ENCODE results near the gene TMEM208. TPM values are rescaled to one million over a fixed set of nuclear protein-coding genes. Genes with fewer than 3 reads are reported as not detected.
A peak's percentile ranks its signal among the peaks of the same experiment; 100 is the strongest.

Gene TMEM208
- total RNA-seq, 1 experiment from 2014 or later, result 97.1 TPM

GRCh38 chr16:67245674-67246080 is 18.7 kb downstream of the TMEM208 start:
- in situ Hi-C loops (cut with HindIII; ENCODE audit: low pct_unique_long_range_greater_than_20kb, low sequenced_read_pairs), result no loop called here
- DNase-seq (ENCODE audit: low read depth), result no peak

GRCh38 chr16:67246081-67246755 is 19.3 kb downstream of the TMEM208 start:
- in situ Hi-C loops (cut with HindIII; ENCODE audit: low pct_unique_long_range_greater_than_20kb, low sequenced_read_pairs), result no loop called here
- DNase-seq (ENCODE audit: low read depth), result peak; percentile 71

GRCh38 chr16:67246756-67247191 is 19.8 kb downstream of the TMEM208 start:
- no peak for DNase-seq (ENCODE audit: low read depth)
- in situ Hi-C loops (cut with HindIII; ENCODE audit: low pct_unique_long_range_greater_than_20kb, low sequenced_read_pairs), result no loop called here

GRCh38 chr16:67247192-67248072 is 20.5 kb downstream of the TMEM208 start, which contains the start of gene FHOD1:
FHOD1 (minus strand) TSS chr16:67247481; CDS start chr16:67247410, 71 bp downstream.
- in situ Hi-C loops (cut with HindIII; ENCODE audit: low pct_unique_long_range_greater_than_20kb, low sequenced_read_pairs), result no loop called here
- DNase-seq (ENCODE audit: low read depth), result peak; percentile 85

- no peak for DNase-seq (ENCODE audit: low read depth)
- in situ Hi-C loops (cut with HindIII; ENCODE audit: low pct_unique_long_range_greater_than_20kb, low sequenced_read_pairs), result no loop called here
Observed at GRCh38 chr16:67248073-67248400, 21.1 kb downstream of the TMEM208 start.

GRCh38 chr16:67248401-67249177 is 21.7 kb downstream of the TMEM208 start, which contains the start of gene SLC9A5:
SLC9A5 (plus strand) TSS chr16:67248979; CDS start chr16:67249015, 36 bp downstream.
- in situ Hi-C loops (cut with HindIII; ENCODE audit: low pct_unique_long_range_greater_than_20kb, low sequenced_read_pairs), result no loop called here
- no peak for DNase-seq (ENCODE audit: low read depth)

- in situ Hi-C loops (cut with HindIII; ENCODE audit: low pct_unique_long_range_greater_than_20kb, low sequenced_read_pairs), result no loop called here
- no peak for DNase-seq (ENCODE audit: low read depth)
Observed at GRCh38 chr16:67249178-67250044, 22.5 kb downstream of the TMEM208 start.

GRCh38 chr16:67250045-67250327 is 23.1 kb downstream of the TMEM208 start:
- no peak for DNase-seq (ENCODE audit: low read depth)
- in situ Hi-C loops (cut with HindIII; ENCODE audit: low pct_unique_long_range_greater_than_20kb, low sequenced_read_pairs), result no loop called here

GRCh38 chr16:67252609-67253497 is 25.9 kb downstream of the TMEM208 start:
- in situ Hi-C loops (cut with HindIII; ENCODE audit: low pct_unique_long_range_greater_than_20kb, low sequenced_read_pairs), result no loop called here
- DNase-seq (ENCODE audit: low read depth), result no peak

GRCh38 chr16:67254801-67255552 is 28.0 kb downstream of the TMEM208 start:
- in situ Hi-C loops (cut with HindIII; ENCODE audit: low pct_unique_long_range_greater_than_20kb, low sequenced_read_pairs), result no loop called here
- no peak for DNase-seq (ENCODE audit: low read depth)

- in situ Hi-C loops (cut with HindIII; ENCODE audit: low pct_unique_long_range_greater_than_20kb, low sequenced_read_pairs), result no loop called here
- no peak for DNase-seq (ENCODE audit: low read depth)
Observed at GRCh38 chr16:67255553-67256221, 28.8 kb downstream of the TMEM208 start.

- in situ Hi-C loops (cut with HindIII; ENCODE audit: low pct_unique_long_range_greater_than_20kb, low sequenced_read_pairs), result no loop called here
Observed at GRCh38 chr16:67256701-67257230, 29.8 kb downstream of the TMEM208 start.

GRCh38 chr16:67257486-67258160 is 30.7 kb downstream of the TMEM208 start:
- in situ Hi-C loops (cut with HindIII; ENCODE audit: low pct_unique_long_range_greater_than_20kb, low sequenced_read_pairs), result no loop called here
- DNase-seq (ENCODE audit: low read depth), result no peak

More at GRCh38 chr16:67256701-67257230, 29.8 kb downstream of the TMEM208 start:
- DNase-seq (ENCODE audit: low read depth), result no peak

GRCh38 chr16:67258161-67258835 is 31.4 kb downstream of the TMEM208 start:
- DNase-seq (ENCODE audit: low read depth), result no peak
- in situ Hi-C loops (cut with HindIII; ENCODE audit: low pct_unique_long_range_greater_than_20kb, low sequenced_read_pairs), result no loop called here

GRCh38 chr16:67259705-67260104 is 32.8 kb downstream of the TMEM208 start:
- in situ Hi-C loops (cut with HindIII; ENCODE audit: low pct_unique_long_range_greater_than_20kb, low sequenced_read_pairs), result no loop called here
- no peak for DNase-seq (ENCODE audit: low read depth)

Data from Caki2 (cell line).